Caco-2 (cell line): ENCODE results near the gene TSHZ1. TPM values are rescaled to one million over a fixed set of nuclear protein-coding genes. Genes with fewer than 3 reads are reported as not detected.

Experiments
- BruUV-seq: library from RNA; stranded (reverse); fragments of 400-500 nt; replicated peaks from 2 replicates; lab custom pipeline; 2021; lab: Mats Ljungman, UMichigan
- CTCF ChIA-PET: fragments of 300-600 bp; sonication (Branson Sonifier 250); formaldehyde crosslinking; loops from one replicate; lab custom pipeline; 2022; ENCODE audit warnings: antibody characterized with exemption; lab: Charles Lee
- POLR2A ChIA-PET: fragments of 300-600 bp; sonication (Branson Sonifier 250); formaldehyde crosslinking; loops from one replicate; lab custom pipeline; 2022; ENCODE audit warnings: antibody characterized with exemption; lab: Charles Lee
- DNase-seq, 2 experiments: peaks; one replicate each; pipeline versions ENCODE4 v3.0.0 to v3.0.0-alpha.2; 2020 to 2022
- H3K27me3 ChIP-seq: replicated peaks from 2 replicates; pipeline ENCODE4 v1.6.0; 2011; ENCODE audit warnings: low read length; ENCODE audit not compliant: control insufficient read depth, insufficient read depth
- H3K36me3 ChIP-seq: 2 replicates; pipeline ENCODE4 v1.5.1; 2011; ENCODE audit warnings: low read length; ENCODE audit not compliant: control insufficient read depth, insufficient read depth
- H3K4me1 ChIP-seq: fragments of 250-450 bp; sonication (Bioruptor Pico); 2 replicates; pipeline ENCODE4 v1.5.1; 2020; ENCODE audit warnings: mild to moderate bottlenecking
- H3K4me3 ChIP-seq: 2 replicates; pipeline ENCODE4 v1.5.1; 2011; ENCODE audit warnings: low read depth, mild to moderate bottlenecking, control low read depth, low read length
- H3K9me3 ChIP-seq: fragments of 250-450 bp; sonication (Bioruptor Pico); 2 replicates; pipeline ENCODE4 v1.5.1; 2020; ENCODE audit warnings: mild to moderate bottlenecking, moderate library complexity
- H3K27ac Mint-ChIP-seq: one replicate; pipeline ENCODE4 v1.8.0; 2022; ENCODE audit warnings: mixed read lengths; ENCODE audit not compliant: unreplicated experiment
- H3K27me3 Mint-ChIP-seq: one replicate; pipeline ENCODE4 v1.8.0; 2022; ENCODE audit warnings: mixed read lengths; ENCODE audit not compliant: insufficient read depth, unreplicated experiment
- H3K36me3 Mint-ChIP-seq: one replicate; pipeline ENCODE4 v1.8.0; 2022; ENCODE audit warnings: mild to moderate bottlenecking, mixed read lengths; ENCODE audit not compliant: insufficient read depth, unreplicated experiment
- H3K4me1 Mint-ChIP-seq: one replicate; pipeline ENCODE4 v1.8.0; 2022; ENCODE audit warnings: low read depth, mixed read lengths; ENCODE audit not compliant: unreplicated experiment
- H3K4me3 Mint-ChIP-seq: one replicate; pipeline ENCODE4 v1.8.0; 2022; ENCODE audit warnings: mild to moderate bottlenecking, moderate library complexity, mixed read lengths; ENCODE audit not compliant: unreplicated experiment
- H3K9me3 Mint-ChIP-seq: one replicate; pipeline ENCODE4 v1.8.0; 2022; ENCODE audit warnings: mixed read lengths; ENCODE audit not compliant: unreplicated experiment
- CTCF ChIP-seq, 2 experiments: fragments of 200-600 bp in 1 of 2; IDR thresholded peaks; 1 replicate in 1 of 2; 2 replicates in 1 of 2; pipeline versions ENCODE4 v1.5.1 to v1.8.0; 2011 to 2022; ENCODE audit warnings: antibody characterized with exemption in 1 of 2, control low read depth in 1 of 2, inconsistent platforms in 1 of 2, low read depth in 1 of 2, low read length in 1 of 2, mild to moderate bottlenecking in 1 of 2, moderate library complexity in 1 of 2; ENCODE audit not compliant: insufficient read depth in 1 of 2, severe bottlenecking in 1 of 2, unreplicated experiment in 1 of 2
- intact Hi-C: fragments of 100-400 bp; cut with micrococcal nuclease; formaldehyde crosslinking; loops from one replicate; pipeline ENCODE4 v1.10.0; 2022; ENCODE audit not compliant: unreplicated experiment
- total RNA-seq: library from RNA; stranded (reverse); gene quantifications from 2 replicates; pipeline ENCODE4 v1.2.3, GENCODE V29; 2022

TSHZ1 gene
- total RNA-seq, 1 experiment from 2014 or later: 4.4 TPM

- no TSS peak for BruUV-seq
- ChIA-PET POLR2A (no interaction called here), CTCF (no interaction called here)
- no peaks in the 10 kb centered on the region for H3K9me3 ChIP-seq
- no peaks in the 10 kb centered on the region for H3K36me3 ChIP-seq
- TF ChIP-seq CTCF (IDR thresholded peaks at IDR 0.05; ENCODE audit: insufficient read depth in 1 of 2, low read depth in 1 of 2, low read length in 1 of 2, severe bottlenecking in 1 of 2, unreplicated experiment in 1 of 2): no peak
- intact Hi-C loops: no loop called here
- no peak for DNase-seq
- H3K4me3 Mint-ChIP-seq: no peak overlapping the region
- no peaks in the 10 kb centered on the region for H3K4me1 Mint-ChIP-seq
- H3K9me3 Mint-ChIP-seq: no peaks in the 10 kb centered on the region
- no peak overlapping the region for H3K27ac Mint-ChIP-seq
- H3K4me3 ChIP-seq: no peak overlapping the region
- H3K36me3 Mint-ChIP-seq: no peaks in the 10 kb centered on the region
- H3K27me3 ChIP-seq: no peaks in the 10 kb centered on the region
- H3K27me3 Mint-ChIP-seq: no peaks in the 10 kb centered on the region
- H3K4me1 ChIP-seq: no peaks in the 10 kb centered on the region
These were observed 47.0 kb downstream of the TSHZ1 start for GRCh38 chr18:75257605-75258004.

- no TSS peak for BruUV-seq
- H3K9me3 Mint-ChIP-seq: no peaks in the 10 kb centered on the region
- POLR2A ChIA-PET: no interaction called here
These were observed 51.0 kb downstream of the TSHZ1 start for GRCh38 chr18:75261430-75262223.

GRCh38 chr18:75262511-75262910 is 51.9 kb downstream of the TSHZ1 start:
- Mint-ChIP-seq H3K9me3 (no peaks in the 10 kb centered on the region), H3K27me3 (no peaks in the 10 kb centered on the region), H3K4me1 (no peaks in the 10 kb centered on the region), H3K36me3 (no peaks in the 10 kb centered on the region), H3K27ac (no peak overlapping the region), H3K4me3 (no peak overlapping the region)
- no TSS peak for BruUV-seq
- no peaks in the 10 kb centered on the region for H3K4me1 ChIP-seq
- CTCF ChIA-PET: no interaction called here
- POLR2A ChIA-PET: no interaction called here
- no peak for DNase-seq
- no peak for TF ChIP-seq CTCF (IDR thresholded peaks at IDR 0.05; ENCODE audit: insufficient read depth in 1 of 2, low read depth in 1 of 2, low read length in 1 of 2, severe bottlenecking in 1 of 2, unreplicated experiment in 1 of 2)
- H3K27me3 ChIP-seq: no peaks in the 10 kb centered on the region
- H3K9me3 ChIP-seq: no peaks in the 10 kb centered on the region
- H3K4me3 ChIP-seq: no peak overlapping the region
- H3K36me3 ChIP-seq: no peaks in the 10 kb centered on the region
- intact Hi-C loops: no loop called here

More at GRCh38 chr18:75261430-75262223, 51.0 kb downstream of the TSHZ1 start:
- no peaks in the 10 kb centered on the region for H3K27me3 Mint-ChIP-seq
- intact Hi-C loops: no loop called here
- no peak overlapping the region for H3K4me3 Mint-ChIP-seq
- DNase-seq: no peak
- H3K36me3 Mint-ChIP-seq: no peaks in the 10 kb centered on the region
- Histone ChIP-seq H3K4me1 (no peaks in the 10 kb centered on the region), H3K4me3 (no peak overlapping the region), H3K36me3 (no peaks in the 10 kb centered on the region), H3K27me3 (no peaks in the 10 kb centered on the region), H3K9me3 (no peaks in the 10 kb centered on the region)
- no peak overlapping the region for H3K27ac Mint-ChIP-seq
- TF ChIP-seq CTCF (IDR thresholded peaks at IDR 0.05; ENCODE audit: insufficient read depth in 1 of 2, low read depth in 1 of 2, low read length in 1 of 2, severe bottlenecking in 1 of 2, unreplicated experiment in 1 of 2): no peak
- H3K4me1 Mint-ChIP-seq: no peaks in the 10 kb centered on the region
- CTCF ChIA-PET: no interaction called here
